HepG2 (cell line): ENCODE measurements around the gene LIFR. TPM values are rescaled to one million over a fixed set of nuclear protein-coding genes. Genes with fewer than 3 reads are reported as not detected.
A peak's percentile ranks its signal among the peaks of the same experiment; 100 is the strongest.

Experiments used
- CEBPG ChIP-seq: IDR thresholded peaks from 2 replicates; pipeline ENCODE4 v1.6.1; 2016
- FOSL1 ChIP-seq: sonication (generic); formaldehyde crosslinking; IDR thresholded peaks from 2 replicates; pipeline ENCODE4 v1.9.0; 2021; ENCODE audit warnings: missing genetic modification reagents, borderline replicate concordance
- HNF4A ChIP-seq: sonication (generic); formaldehyde crosslinking; IDR thresholded peaks from 2 replicates; pipeline ENCODE4 v1.4.0; 2020; ENCODE audit warnings: missing genetic modification reagents
- HOXA9 ChIP-seq: sonication (generic); formaldehyde crosslinking; IDR thresholded peaks from 2 replicates; pipeline ENCODE4 v1.8.1; 2022; ENCODE audit warnings: missing genetic modification reagents, mild to moderate bottlenecking, moderate library complexity, borderline replicate concordance
- KAT8 ChIP-seq: IDR thresholded peaks from 2 replicates; pipeline ENCODE4 v1.6.1; 2016; ENCODE audit warnings: missing genetic modification reagents, missing compliant biosample characterization
- KLF15 ChIP-seq: sonication (generic); formaldehyde crosslinking; IDR thresholded peaks from 2 replicates; pipeline ENCODE4 v1.8.1; 2023; ENCODE audit warnings: borderline replicate concordance, mild to moderate bottlenecking, inconsistent platforms, missing genetic modification reagents, mixed read lengths
- LCORL ChIP-seq, 2 experiments: fragments of 450-650 bp in 1 of 2; sonication (generic) in 1 of 2; formaldehyde crosslinking in 1 of 2; IDR thresholded peaks; 2 replicates each; pipeline versions ENCODE4 v1.5.0 to v1.6.1; 2017 to 2020; ENCODE audit warnings: antibody characterized with exemption in 1 of 2, missing genetic modification reagents in 1 of 2
- MAFF ChIP-seq: IDR thresholded peaks from 2 replicates; pipeline ENCODE4 v1.6.1; 2011; ENCODE audit warnings: low read depth, low read length, improper control_type of control experiment
- MTA3 ChIP-seq: sonication (generic); formaldehyde crosslinking; IDR thresholded peaks from 2 replicates; pipeline ENCODE4 v1.4.0; 2020; ENCODE audit warnings: missing genetic modification reagents
- NFYB ChIP-seq: sonication (generic); formaldehyde crosslinking; IDR thresholded peaks from 2 replicates; pipeline ENCODE4 v1.4.0; 2020; ENCODE audit warnings: missing genetic modification reagents
- PCBP2 ChIP-seq: fragments of 200-400 bp; formaldehyde crosslinking; optimal IDR thresholded peaks from 2 replicates; pipeline ENCODE3; 2018; ENCODE audit warnings: low read length, low read depth; ENCODE audit not compliant: poor library complexity, severe bottlenecking
- REPIN1 ChIP-seq: sonication (generic); formaldehyde crosslinking; IDR thresholded peaks from 2 replicates; pipeline ENCODE4 v1.8.0; 2022; ENCODE audit warnings: missing genetic modification reagents, low read depth, mild to moderate bottlenecking, borderline replicate concordance
- SIX4 ChIP-seq: sonication (generic); formaldehyde crosslinking; IDR thresholded peaks from 2 replicates; pipeline ENCODE4 v1.4.0; 2020; ENCODE audit warnings: missing genetic modification reagents
- SOX5 ChIP-seq: IDR thresholded peaks from 2 replicates; pipeline ENCODE4 v1.6.1; 2016; ENCODE audit warnings: borderline replicate concordance
- ZNF44 ChIP-seq: sonication (generic); formaldehyde crosslinking; IDR thresholded peaks from 2 replicates; pipeline ENCODE4 v1.5.1; 2020; ENCODE audit warnings: mild to moderate bottlenecking, missing genetic modification reagents
- ZNF446 ChIP-seq: sonication (generic); formaldehyde crosslinking; IDR thresholded peaks from 2 replicates; pipeline ENCODE4 v1.5.0; 2020; ENCODE audit warnings: mild to moderate bottlenecking, missing genetic modification reagents
- ZNF704 ChIP-seq: sonication (generic); formaldehyde crosslinking; IDR thresholded peaks from 2 replicates; pipeline ENCODE4 v1.8.1; 2023; ENCODE audit warnings: mild to moderate bottlenecking, inconsistent platforms, moderate library complexity, missing genetic modification reagents, borderline replicate concordance
- ZNF788 ChIP-seq: sonication (generic); formaldehyde crosslinking; IDR thresholded peaks from 2 replicates; pipeline ENCODE4 v1.5.0; 2020; ENCODE audit warnings: mild to moderate bottlenecking, missing genetic modification reagents, borderline replicate concordance
- polyA plus RNA-seq, 8 experiments: library from polyadenylated mRNA; depleted of rRNA in 3 of 8; stranded (reverse) in 7 of 8; unstranded in 1 of 8; fragments of >200 nt; fragmentation: Illumina TruSeq in 4 of 8; extraction: Trizol in 4 of 8; gene quantifications; 2 replicates each; pipeline versions ENCODE4 v1.2.1 to v1.2.3, GENCODE V29; 2011 to 2016; ENCODE audit warnings: low read depth in 4 of 8, missing spikeins in 1 of 8, mixed read lengths in 1 of 8; ENCODE audit not compliant: insufficient read depth in 1 of 8
- total RNA-seq, 5 experiments: library from RNA; depleted of rRNA; stranded (reverse); fragments of >200 nt; fragmentation: Illumina TruSeq; extraction: Trizol; gene quantifications; 2 replicates each; pipeline ENCODE4 v1.2.3, GENCODE V29; 2016; ENCODE audit warnings: low read depth in 1 of 5
- TF ChIP-seq, protein P1 (sequence below): sonication (generic); formaldehyde crosslinking; IDR thresholded peaks from 2 replicates; pipeline ENCODE4 v1.5.1; 2020; ENCODE audit warnings: mild to moderate bottlenecking, missing genetic modification reagents, borderline replicate concordance
- TF ChIP-seq, protein P2 (sequence below): sonication (generic); formaldehyde crosslinking; IDR thresholded peaks from 2 replicates; pipeline ENCODE4 v1.4.0; 2020; ENCODE audit warnings: missing genetic modification reagents, low read depth, mild to moderate bottlenecking, borderline replicate concordance
- TF ChIP-seq, protein P3 (sequence below): sonication (generic); formaldehyde crosslinking; IDR thresholded peaks from 2 replicates; pipeline ENCODE4 v1.8.1; 2023; ENCODE audit warnings: mild to moderate bottlenecking, moderate library complexity, missing genetic modification reagents
- TF ChIP-seq, protein P4 (sequence below): IDR thresholded peaks from 2 replicates; pipeline ENCODE4 v1.6.1; 2016; ENCODE audit warnings: low read depth, control low read depth
- TF ChIP-seq, protein P5 (sequence below): sonication (generic); formaldehyde crosslinking; conservative IDR thresholded peaks from 2 replicates; pipeline ENCODE4 v1.4.0; 2020; ENCODE audit warnings: missing genetic modification reagents

Gene LIFR
- total and polyA plus RNA-seq, 2 of the 13 experiments (the other 11 are each of a cell fraction or from before 2014, with no cell fraction given) = 6.3 to 25.2 TPM

DNA sequence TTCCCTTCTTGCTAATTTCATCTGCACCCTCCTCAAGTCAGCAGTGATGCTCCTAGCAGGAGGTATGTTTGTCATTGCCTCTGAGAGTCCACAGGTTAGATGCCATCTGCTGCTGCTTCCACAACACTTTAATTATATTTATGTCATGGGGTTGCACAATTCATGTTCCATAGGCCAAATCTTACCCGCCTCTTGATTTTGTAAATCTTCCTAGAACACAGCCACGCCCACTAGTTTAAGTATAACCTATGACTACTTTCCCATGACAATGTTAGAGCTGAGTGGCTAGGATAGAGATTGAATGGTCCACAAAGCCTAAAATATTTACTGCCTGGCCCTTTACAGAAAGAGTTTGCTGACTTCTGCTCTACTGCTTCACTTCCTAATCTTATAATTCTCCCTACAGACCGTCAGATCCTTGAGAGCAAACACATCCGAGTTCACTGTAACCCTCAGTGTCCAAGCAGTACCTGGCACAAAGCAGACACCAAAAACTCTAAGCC, 21.1 kb downstream of the LIFR start (continued):
- TF ChIP-seq HOXA9 (CRISPR knock-in tag) (no peak), ZNF446 (CRISPR knock-in tag) (no peak), FOSL1 (CRISPR knock-in tag) (no peak), LCORL (IDR thresholded peaks at IDR 0.05) (no peak), LCORL (CRISPR knock-in tag; IDR thresholded peaks at IDR 0.05) (0 out of 2 replicates have a peak, but pooled peaks have one; percentile 26), MAFF (no peak), MTA3 (CRISPR knock-in tag) (no peak), SIX4 (CRISPR knock-in tag) (no peak), KAT8 (CRISPR knock-in tag) (no peak), ZNF788 (CRISPR knock-in tag) (no peak), CEBPG (CRISPR knock-in tag) (peak; percentile 85), ZNF704 (no peak), HNF4A (CRISPR knock-in tag) (peak; percentile 57), ZNF44 (CRISPR knock-in tag) (no peak), REPIN1 (CRISPR knock-in tag) (no peak), KLF15 (CRISPR knock-in tag) (no peak), SOX5 (CRISPR knock-in tag) (no peak), NFYB (CRISPR knock-in tag) (no peak), PCBP2 (no peak)
- TF ChIP-seq, protein P1, sequence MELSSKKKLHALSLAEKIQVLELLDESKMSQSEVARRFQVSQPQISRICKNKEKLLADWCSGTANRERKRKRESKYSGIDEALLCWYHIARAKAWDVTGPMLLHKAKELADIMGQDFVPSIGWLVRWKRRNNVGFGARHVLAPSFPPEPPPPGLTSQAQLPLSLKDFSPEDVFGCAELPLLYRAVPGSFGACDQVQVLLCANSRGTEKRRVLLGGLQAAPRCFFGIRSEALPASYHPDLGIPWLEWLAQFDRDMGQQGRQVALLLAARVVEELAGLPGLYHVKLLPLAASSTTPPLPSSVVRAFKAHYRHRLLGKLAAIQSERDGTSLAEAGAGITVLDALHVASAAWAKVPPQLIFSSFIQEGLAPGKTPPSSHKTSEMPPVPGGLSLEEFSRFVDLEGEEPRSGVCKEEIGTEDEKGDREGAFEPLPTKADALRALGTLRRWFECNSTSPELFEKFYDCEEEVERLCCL (CRISPR knock-in tag) = no peak
- TF ChIP-seq, protein P2, sequence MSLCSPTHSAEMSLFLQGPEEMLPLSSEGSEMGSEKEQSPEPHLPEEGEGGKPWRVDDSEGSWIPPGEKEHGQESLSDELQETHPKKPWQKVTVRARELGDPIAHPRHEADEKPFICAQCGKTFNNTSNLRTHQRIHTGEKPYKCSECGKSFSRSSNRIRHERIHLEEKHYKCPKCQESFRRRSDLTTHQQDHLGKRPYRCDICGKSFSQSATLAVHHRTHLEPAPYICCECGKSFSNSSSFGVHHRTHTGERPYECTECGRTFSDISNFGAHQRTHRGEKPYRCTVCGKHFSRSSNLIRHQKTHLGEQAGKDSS (CRISPR knock-in tag) = no peak
- TF ChIP-seq, protein P3, sequence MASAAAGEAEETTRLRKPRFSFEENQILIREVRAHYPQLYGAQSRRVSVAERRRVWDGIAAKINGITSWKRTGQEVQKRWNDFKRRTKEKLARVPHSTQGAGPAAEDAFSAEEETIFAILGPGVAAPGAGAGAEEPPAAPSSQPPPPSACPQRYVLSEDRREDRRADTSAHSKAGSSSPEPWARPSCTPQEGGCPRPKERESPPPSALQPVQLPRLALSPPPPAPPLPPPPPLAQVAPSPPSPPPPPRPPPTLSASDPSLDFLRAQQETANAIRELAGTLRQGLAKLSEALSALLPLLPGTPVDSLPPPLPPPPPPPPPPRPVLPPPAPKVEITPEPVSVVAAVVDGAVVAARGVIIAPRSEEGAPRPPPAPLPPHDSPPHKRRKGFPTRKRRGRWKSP (CRISPR knock-in tag) = no peak
- TF ChIP-seq, protein P4, sequence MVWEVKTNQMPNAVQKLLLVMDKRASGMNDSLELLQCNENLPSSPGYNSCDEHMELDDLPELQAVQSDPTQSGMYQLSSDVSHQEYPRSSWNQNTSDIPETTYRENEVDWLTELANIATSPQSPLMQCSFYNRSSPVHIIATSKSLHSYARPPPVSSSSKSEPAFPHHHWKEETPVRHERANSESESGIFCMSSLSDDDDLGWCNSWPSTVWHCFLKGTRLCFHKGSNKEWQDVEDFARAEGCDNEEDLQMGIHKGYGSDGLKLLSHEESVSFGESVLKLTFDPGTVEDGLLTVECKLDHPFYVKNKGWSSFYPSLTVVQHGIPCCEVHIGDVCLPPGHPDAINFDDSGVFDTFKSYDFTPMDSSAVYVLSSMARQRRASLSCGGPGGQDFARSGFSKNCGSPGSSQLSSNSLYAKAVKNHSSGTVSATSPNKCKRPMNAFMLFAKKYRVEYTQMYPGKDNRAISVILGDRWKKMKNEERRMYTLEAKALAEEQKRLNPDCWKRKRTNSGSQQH (CRISPR knock-in tag) = no peak
- TF ChIP-seq, protein P5, sequence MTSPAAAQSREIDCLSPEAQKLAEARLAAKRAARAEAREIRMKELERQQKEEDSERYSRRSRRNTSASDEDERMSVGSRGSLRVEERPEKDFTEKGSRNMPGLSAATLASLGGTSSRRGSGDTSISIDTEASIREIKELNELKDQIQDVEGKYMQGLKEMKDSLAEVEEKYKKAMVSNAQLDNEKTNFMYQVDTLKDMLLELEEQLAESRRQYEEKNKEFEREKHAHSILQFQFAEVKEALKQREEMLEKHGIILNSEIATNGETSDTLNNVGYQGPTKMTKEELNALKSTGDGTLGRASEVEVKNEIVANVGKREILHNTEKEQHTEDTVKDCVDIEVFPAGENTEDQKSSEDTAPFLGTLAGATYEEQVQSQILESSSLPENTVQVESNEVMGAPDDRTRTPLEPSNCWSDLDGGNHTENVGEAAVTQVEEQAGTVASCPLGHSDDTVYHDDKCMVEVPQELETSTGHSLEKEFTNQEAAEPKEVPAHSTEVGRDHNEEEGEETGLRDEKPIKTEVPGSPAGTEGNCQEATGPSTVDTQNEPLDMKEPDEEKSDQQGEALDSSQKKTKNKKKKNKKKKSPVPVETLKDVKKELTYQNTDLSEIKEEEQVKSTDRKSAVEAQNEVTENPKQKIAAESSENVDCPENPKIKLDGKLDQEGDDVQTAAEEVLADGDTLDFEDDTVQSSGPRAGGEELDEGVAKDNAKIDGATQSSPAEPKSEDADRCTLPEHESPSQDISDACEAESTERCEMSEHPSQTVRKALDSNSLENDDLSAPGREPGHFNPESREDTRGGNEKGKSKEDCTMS (CRISPR knock-in tag) = no peak
